GM21381 (cell line): Measurements from ENCODE around the gene EXOG.

Experiments
- ATAC-seq: cut with Tn5 transposase; IDR thresholded peaks from one replicate; pipeline ENCODE4 v1.9.1; 2021; ENCODE audit warnings: mild to moderate bottlenecking, moderate library complexity; ENCODE audit not compliant: unreplicated experiment

Gene EXOG

DNA sequence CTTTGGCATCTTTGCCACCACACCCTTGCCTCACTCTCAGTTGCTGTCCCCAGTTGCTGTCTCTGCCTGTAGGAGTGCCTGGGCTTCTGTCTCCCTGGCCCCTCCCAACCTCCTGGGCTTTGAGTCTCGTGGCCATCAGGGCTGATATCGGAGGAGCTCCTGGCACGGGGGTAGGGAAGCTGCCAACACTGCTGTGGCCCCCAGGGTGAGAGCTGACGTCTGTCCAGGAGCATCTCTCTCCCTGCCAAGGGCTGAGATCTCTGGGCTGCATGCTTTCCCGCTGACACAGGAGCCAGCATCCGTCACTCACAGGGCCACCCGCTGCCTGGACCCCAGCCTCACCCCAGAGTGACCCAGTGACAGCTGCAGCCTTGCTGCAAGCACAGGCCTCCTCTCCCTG is 47.4 kb downstream of the EXOG start:
- ATAC-seq, result no peak

- no peak for ATAC-seq
Measured at GRCh38 chr3:38544926-38545325, 48.8 kb downstream of the EXOG start.

- no peak for ATAC-seq
Measured at GRCh38 chr3:38545550-38545949, 49.4 kb downstream of the EXOG start.

DNA sequence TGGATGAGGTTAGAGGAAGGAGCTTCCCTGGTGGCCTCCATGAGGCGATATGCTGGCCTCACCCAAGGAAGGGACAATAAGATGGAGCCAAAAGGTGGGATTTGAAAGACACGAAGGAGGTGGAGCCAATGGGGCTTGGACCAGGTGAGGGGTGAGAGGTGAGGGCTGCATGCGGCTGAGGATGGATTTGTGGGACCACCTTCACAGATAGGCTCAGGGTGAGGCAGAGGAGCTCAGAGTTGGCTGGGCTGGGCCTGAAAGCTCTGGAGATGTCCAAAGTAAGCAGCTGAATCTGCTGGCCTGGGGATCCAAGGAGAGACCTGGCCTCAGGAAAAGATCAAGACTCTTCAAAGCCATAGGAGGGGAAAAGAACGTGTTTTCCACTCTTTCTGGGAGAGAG is 49.8 kb downstream of the EXOG start:
- ATAC-seq, result no peak

GRCh38 chr3:38548154-38548931 is 52.2 kb downstream of the EXOG start:
- no peak for ATAC-seq

DNA sequence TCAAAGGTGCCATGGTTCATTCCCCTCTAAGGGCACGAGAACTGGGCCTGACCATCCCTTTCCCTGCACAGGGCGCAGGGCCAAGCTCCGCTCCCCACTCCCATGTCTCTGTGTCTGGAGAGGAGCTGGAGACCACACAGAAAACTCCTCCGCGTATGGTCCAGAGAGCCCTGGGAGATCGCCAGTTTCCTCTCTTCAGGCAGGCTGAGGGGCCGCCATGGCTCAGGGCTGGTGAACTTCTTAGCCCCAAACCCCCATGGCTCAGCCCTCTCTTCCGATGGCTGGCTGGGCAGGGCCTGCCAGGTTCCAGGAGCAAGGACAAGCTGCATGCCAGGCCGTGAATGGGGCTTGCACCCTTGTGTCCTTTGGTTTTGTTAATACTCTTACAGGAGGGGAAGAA is 52.9 kb downstream of the EXOG start:
- ATAC-seq, result no peak

DNA sequence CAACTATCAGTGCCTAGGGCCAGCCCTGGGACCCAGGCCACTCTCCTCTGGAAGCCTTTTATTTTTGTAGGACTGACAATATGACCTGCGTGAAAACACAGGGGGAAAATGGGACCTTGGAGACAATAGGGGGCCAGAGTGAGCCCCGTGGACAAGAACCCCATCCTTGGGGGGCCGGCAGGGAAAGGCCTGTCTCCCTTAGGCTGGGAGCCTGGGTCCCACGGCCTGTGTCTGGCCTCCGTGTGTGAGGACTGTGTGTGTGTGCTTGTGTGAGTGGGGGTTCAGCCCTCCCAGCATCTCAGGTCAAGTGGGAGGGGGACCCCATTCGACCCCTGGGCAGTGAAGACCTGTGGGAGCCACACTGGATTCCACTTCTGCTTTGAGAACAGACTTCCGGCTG is 53.3 kb downstream of the EXOG start:
- no peak for ATAC-seq

GRCh38 chr3:38549957-38550840 is 54.1 kb downstream of the EXOG start:
- no peak for ATAC-seq

GRCh38 chr3:38551026-38551832 is 55.1 kb downstream of the EXOG start:
- ATAC-seq, result no peak

DNA sequence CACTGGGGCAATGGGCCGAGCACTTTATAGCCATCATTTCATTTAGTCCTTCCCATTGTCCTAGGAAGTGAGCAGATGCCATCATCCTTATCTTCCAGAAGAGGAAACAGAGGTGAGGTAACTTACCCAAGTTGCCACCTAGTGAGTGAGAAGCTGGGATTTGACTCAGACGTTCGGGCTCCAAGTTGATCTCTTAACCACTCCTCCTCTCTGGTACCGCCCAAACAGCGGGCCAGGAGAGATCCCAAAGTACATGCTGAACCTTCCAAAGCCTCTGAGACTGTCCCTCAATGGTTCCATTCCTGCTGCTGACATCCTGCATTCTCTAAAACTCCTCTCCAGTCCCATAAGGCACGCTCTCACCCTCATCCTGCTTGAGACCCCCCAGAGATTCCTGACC is 56.2 kb downstream of the EXOG start:
- no peak for ATAC-seq

DNA sequence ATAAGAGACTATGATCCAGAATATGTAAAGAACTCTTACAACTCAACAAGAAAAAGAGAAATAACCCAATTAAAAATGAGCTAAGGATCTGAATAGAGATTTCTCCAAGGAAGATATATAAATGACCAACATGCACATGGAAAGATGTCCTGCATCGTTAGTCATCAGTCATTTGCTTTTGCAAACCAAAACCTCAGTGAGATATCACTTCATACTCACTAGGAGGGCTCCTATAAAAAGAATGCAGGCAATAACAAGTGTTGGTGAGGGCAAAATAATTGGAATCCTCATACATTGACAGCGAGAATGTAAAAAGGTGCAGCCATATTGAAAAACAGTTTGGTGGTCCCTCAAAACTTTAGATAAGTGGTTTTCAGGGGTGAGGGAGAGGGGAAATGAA is 56.9 kb downstream of the EXOG start:
- no peak for ATAC-seq

DNA sequence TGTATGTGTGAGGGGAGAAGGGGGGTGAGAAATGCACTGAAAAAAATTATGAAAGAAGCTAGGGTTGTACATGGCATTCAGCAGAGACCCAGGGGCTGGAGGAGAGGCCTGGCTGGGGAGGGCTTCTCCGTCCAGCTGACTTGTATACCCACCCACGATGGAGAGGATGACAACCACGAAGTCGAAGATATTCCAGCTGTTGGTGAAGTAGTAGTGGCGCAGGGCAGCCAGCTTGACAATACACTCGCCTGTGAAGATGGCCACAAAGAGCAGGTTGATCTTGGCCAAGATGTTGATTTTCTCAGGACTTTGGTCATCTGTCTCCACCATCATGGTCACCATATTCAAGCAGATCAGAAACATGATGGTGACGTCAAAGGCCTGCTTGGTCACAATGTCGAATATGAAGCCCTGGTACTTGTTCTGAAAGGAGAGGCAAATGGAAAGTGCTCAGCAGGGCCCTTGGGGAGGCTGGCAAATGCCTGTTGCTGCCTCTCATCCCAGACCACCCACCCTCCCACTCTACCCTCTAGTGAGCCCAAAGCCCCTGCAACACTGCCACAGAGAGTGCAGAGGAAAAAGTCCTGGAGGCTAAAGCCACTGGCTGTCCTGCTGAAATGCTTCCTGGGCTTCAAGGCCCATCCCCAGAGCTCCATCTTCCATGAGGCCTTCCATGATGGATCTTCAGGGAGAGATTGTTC is 58.1 kb downstream of the EXOG start:
- no peak for ATAC-seq

DNA sequence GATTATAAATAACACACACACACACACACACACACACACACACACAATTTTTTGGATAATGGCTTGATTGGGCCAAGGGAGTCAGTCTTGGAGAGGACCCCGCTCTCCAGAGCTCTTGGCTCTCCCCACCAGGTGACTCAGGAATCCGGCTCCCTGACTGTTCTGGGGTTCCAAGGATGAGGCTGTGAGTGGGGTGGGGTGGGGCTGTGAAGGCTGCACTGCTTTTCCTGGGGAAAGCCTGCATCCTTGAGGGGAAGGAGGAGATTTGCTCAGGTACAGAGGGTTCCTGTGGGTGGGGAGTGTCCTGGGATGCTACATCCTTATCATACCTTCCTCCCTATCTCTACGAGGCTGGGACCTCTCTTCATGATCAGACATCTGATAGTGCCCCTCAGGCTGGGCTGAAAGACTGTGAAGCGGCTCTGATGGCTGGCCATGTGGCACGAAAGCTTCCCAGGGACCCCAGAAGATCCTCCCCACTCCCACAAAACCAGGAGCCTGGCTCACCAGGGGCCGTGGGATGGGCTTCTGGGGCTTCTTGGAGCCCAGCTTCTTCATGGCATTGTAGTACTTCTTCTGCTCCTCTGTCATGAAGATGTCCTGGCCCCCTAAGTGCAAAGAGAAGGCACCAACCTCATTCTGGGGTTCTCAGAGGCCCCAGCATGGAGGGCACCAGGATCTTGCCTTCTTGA is 59.2 kb downstream of the EXOG start:
- ATAC-seq, result no peak

DNA sequence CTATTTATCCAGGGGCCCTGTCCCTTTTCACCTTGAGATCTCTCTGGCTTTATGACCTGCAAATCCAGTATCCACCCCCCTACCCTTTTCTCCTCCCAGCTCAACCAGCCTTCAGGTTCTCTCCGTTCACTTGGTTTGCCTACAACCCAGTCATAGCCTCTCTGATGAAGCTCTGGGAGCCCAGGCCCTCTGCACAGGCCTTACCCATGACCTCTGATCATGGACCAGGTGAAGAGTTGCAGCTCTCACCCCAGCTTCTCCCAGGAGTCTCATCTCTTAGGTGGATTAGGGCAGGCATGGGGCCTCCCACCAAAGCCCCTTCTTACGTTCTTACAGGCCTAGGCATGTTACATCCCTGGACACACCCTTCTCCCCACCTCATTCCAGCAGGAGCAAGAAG is 59.8 kb downstream of the EXOG start:
- no peak for ATAC-seq

- ATAC-seq, result no peak
Measured at GRCh38 chr3:38556640-38557358, 60.7 kb downstream of the EXOG start.

DNA sequence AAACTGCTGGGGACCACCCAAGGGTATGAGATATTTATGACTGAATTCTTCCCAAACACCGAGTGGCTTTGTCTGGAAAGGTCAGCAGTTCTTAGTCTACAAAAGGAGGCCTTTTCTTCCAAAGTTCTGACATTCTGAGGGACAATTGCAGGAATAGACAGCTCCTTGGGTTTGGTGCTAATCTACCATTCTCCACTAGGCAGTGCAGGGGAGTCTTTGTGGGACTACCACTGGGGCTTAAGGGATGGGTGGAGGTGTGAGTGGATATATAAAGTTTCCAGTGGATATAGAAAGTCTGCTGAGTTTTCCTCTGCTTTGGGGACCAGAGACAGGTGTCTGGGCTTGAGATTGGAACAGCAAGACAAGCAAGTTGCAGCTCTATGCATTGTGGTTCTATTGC is 62.7 kb downstream of the EXOG start:
- ATAC-seq, result no peak

DNA sequence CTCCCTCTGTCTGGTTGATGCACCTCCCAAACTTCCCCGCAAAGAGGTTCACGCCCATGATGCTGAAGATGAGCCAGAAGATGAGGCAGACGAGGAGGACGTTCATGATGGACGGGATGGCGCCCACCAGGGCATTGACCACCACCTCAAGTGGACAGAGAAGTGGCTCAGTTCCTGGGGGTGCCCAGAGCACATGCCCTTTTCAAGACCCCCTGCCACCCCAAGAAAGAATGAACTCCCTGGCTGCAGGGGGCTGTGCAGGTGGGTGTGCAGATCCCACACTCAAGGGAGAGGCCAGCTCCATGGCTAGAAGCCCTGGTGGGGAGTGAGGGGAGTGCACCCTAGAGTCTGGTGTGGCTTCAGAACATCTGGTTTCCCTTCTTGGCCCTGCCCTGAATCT is 64.1 kb downstream of the EXOG start:
- no peak for ATAC-seq

GRCh38 chr3:38560996-38561717 is 65.0 kb downstream of the EXOG start:
- ATAC-seq, result no peak
